H9 (cell line): ENCODE results near the gene EPHA4. TPM values are rescaled to one million over a fixed set of nuclear protein-coding genes. Genes with fewer than 3 reads are reported as not detected.

Experiments used
- DNase-seq: peaks from one replicate; pipeline ENCODE4 v3.0.0-alpha.2; 2017
- H2AFZ ChIP-seq: one replicate; pipeline ENCODE4 v1.6.1; 2013; ENCODE audit warnings: mild to moderate bottlenecking, low read length, control low read depth, moderate library complexity
- H2AK5ac ChIP-seq: 2 replicates; pipeline ENCODE4 v1.6.1; 2013; ENCODE audit warnings: low read length, control low read depth, mixed read lengths; ENCODE audit not compliant: insufficient read length
- H2BK120ac ChIP-seq: one replicate; pipeline ENCODE4 v1.6.1; 2013; ENCODE audit warnings: low read depth, mild to moderate bottlenecking, low read length, control low read depth, inconsistent platforms; ENCODE audit not compliant: poor library complexity, severe bottlenecking
- H2BK12ac ChIP-seq: 2 replicates; pipeline ENCODE4 v1.6.1; 2013; ENCODE audit warnings: low read length, control low read depth, mixed read lengths, low read depth; ENCODE audit not compliant: insufficient read length
- H2BK15ac ChIP-seq: 2 replicates; pipeline ENCODE4 v1.6.1; 2013; ENCODE audit warnings: low read depth, low read length, control low read depth
- H2BK20ac ChIP-seq: one replicate; pipeline ENCODE4 v1.6.1; 2013; ENCODE audit warnings: low read depth, mild to moderate bottlenecking, low read length, control low read depth, inconsistent platforms; ENCODE audit not compliant: poor library complexity, severe bottlenecking
- H2BK5ac ChIP-seq: 2 replicates; pipeline ENCODE4 v1.6.1; 2013; ENCODE audit warnings: low read length, control low read depth, mixed read lengths; ENCODE audit not compliant: insufficient read length
- H3K14ac ChIP-seq: 2 replicates; pipeline ENCODE4 v1.6.1; 2013; ENCODE audit warnings: low read length, control low read depth; ENCODE audit not compliant: insufficient read depth
- H3K18ac ChIP-seq: 2 replicates; pipeline ENCODE4 v1.6.1; 2013; ENCODE audit warnings: low read depth, mild to moderate bottlenecking, mixed read lengths, low read length, control low read depth; ENCODE audit not compliant: insufficient read length
- H3K23ac ChIP-seq: 2 replicates; pipeline ENCODE4 v1.6.1; 2013; ENCODE audit warnings: low read length, control low read depth, mixed read lengths, low read depth; ENCODE audit not compliant: insufficient read length
- H3K23me2 ChIP-seq: 2 replicates; pipeline ENCODE4 v1.6.1; 2013; ENCODE audit warnings: low read depth, mild to moderate bottlenecking, mixed read lengths, low read length, control low read depth; ENCODE audit not compliant: insufficient read length, poor library complexity, severe bottlenecking
- H3K27ac ChIP-seq: 2 replicates; pipeline ENCODE4 v1.5.1; 2013; ENCODE audit warnings: low read length, control low read depth, mixed read lengths, low read depth; ENCODE audit not compliant: insufficient read length
- H3K27me3 ChIP-seq: 2 replicates; pipeline ENCODE4 v1.6.1; 2013; ENCODE audit warnings: low read length, control low read depth, inconsistent platforms; ENCODE audit not compliant: insufficient read depth
- H3K4ac ChIP-seq: 2 replicates; pipeline ENCODE4 v1.6.1; 2013; ENCODE audit warnings: low read depth, mild to moderate bottlenecking, control low read depth, inconsistent platforms, low read length, moderate library complexity
- H3K4me1 ChIP-seq: 2 replicates; pipeline ENCODE4 v1.6.1; 2013; ENCODE audit warnings: low read length, control low read depth, inconsistent platforms; ENCODE audit not compliant: insufficient read depth
- H3K4me2 ChIP-seq: 2 replicates; pipeline ENCODE4 v1.6.1; 2013; ENCODE audit warnings: low read length, control low read depth, mixed read lengths; ENCODE audit not compliant: insufficient read length, insufficient read depth
- H3K56ac ChIP-seq: 2 replicates; pipeline ENCODE4 v1.6.1; 2013; ENCODE audit warnings: low read depth, mild to moderate bottlenecking, mixed read lengths, low read length, control low read depth; ENCODE audit not compliant: insufficient read length
- H3K79me1 ChIP-seq: 2 replicates; pipeline ENCODE4 v1.6.1; 2013; ENCODE audit warnings: low read depth, mild to moderate bottlenecking, moderate library complexity, low read length, control low read depth, inconsistent platforms; ENCODE audit not compliant: insufficient read depth, poor library complexity, severe bottlenecking
- H3K79me2 ChIP-seq: 2 replicates; pipeline ENCODE4 v1.6.1; 2013; ENCODE audit warnings: low read length, control low read depth, inconsistent platforms; ENCODE audit not compliant: insufficient read depth
- H3K9ac ChIP-seq: 2 replicates; pipeline ENCODE4 v1.6.1; 2013; ENCODE audit warnings: low read length, control low read depth, mixed read lengths; ENCODE audit not compliant: insufficient read length; ENCODE audit errors: extremely low read depth
- H3K9me3 ChIP-seq: one replicate; pipeline ENCODE4 v1.6.1; 2013; ENCODE audit warnings: low read depth, low read length, inconsistent platforms; ENCODE audit not compliant: control insufficient read depth
- H3T11ph ChIP-seq: one replicate; pipeline ENCODE4 v1.6.1; 2013; ENCODE audit warnings: mild to moderate bottlenecking, low read length, control low read depth, inconsistent platforms
- H4K20me1 ChIP-seq: one replicate; pipeline ENCODE4 v1.6.1; 2013; ENCODE audit not compliant: control insufficient read depth, insufficient read length, insufficient read depth
- H4K5ac ChIP-seq: 2 replicates; pipeline ENCODE4 v1.6.1; 2013; ENCODE audit warnings: low read depth, mild to moderate bottlenecking, mixed read lengths, low read length, control low read depth; ENCODE audit not compliant: insufficient read length
- H4K8ac ChIP-seq: replicated peaks from 2 replicates; pipeline ENCODE4 v1.6.1; 2013; ENCODE audit warnings: low read length, control low read depth, mixed read lengths, low read depth; ENCODE audit not compliant: insufficient read length
- H4K91ac ChIP-seq: 2 replicates; pipeline ENCODE4 v1.6.1; 2013; ENCODE audit warnings: low read depth, mild to moderate bottlenecking, moderate library complexity, mixed read lengths, low read length, control low read depth; ENCODE audit not compliant: insufficient read length
- H3K27ac Mint-ChIP-seq, 3 experiments: 2 replicates in 2 of 3; 3 replicates in 1 of 3; pipeline ENCODE4 v1.8.0; 2020 to 2021; ENCODE audit warnings: mixed read lengths in 3 of 3, mild to moderate bottlenecking in 1 of 3, moderate library complexity in 1 of 3
- H3K27me3 Mint-ChIP-seq: 2 replicates; pipeline ENCODE4 v1.8.0; 2021; ENCODE audit warnings: low read depth, mild to moderate bottlenecking, moderate library complexity, mixed read lengths
- H3K36me3 Mint-ChIP-seq, 3 experiments: 2 replicates in 2 of 3; 3 replicates in 1 of 3; pipeline ENCODE4 v1.8.0; 2020 to 2021; ENCODE audit warnings: low read depth in 3 of 3, mixed read lengths in 3 of 3; ENCODE audit not compliant: insufficient read depth in 1 of 3
- H3K4me1 Mint-ChIP-seq, 2 experiments: 2 replicates each; pipeline ENCODE4 v1.8.0; 2020; ENCODE audit warnings: mixed read lengths in 2 of 2
- H3K4me3 Mint-ChIP-seq, 2 experiments: 2 replicates in 1 of 2; 3 replicates in 1 of 2; pipeline ENCODE4 v1.8.0; 2020 to 2021; ENCODE audit warnings: mild to moderate bottlenecking in 2 of 2, mixed read lengths in 2 of 2, moderate library complexity in 1 of 2
- H3K9me3 Mint-ChIP-seq, 2 experiments: 2 replicates in 1 of 2; 3 replicates in 1 of 2; pipeline ENCODE4 v1.8.0; 2020; ENCODE audit warnings: mild to moderate bottlenecking in 2 of 2, mixed read lengths in 2 of 2, moderate library complexity in 1 of 2
- CTCF ChIP-seq: fragments of 200-600 bp; sonication (generic); conservative IDR thresholded peaks from 3 replicates; pipeline ENCODE4 v1.8.0; 2021; ENCODE audit warnings: antibody characterized with exemption, mild to moderate bottlenecking
- WGBS: extraction: QIAGEN DNeasy Blood & Tissue Kit; methylation state at CpG from one replicate; pipeline ENCODE4 v1.1.7; 2013; ENCODE audit warnings: missing lambda C conversion rate, low lambda C conversion rate, mixed read lengths; ENCODE audit not compliant: insufficient read length; ENCODE audit errors: extremely low coverage; 5-methylcytosine and 5-hydroxymethylcytosine counted together
- total RNA-seq: library from RNA; stranded (reverse); gene quantifications from 2 replicates; pipeline ENCODE4 v1.2.1, GENCODE V29; 2021

Gene EPHA4
- total RNA-seq, 1 experiment from 2014 or later = 25.1 TPM

GRCh38 chr2:221420245-221420644 is 151.9 kb downstream of the EPHA4 start:
- Histone ChIP-seq H2AFZ (no peak overlapping the region), H3K9ac (no peak overlapping the region), H4K5ac (no peak overlapping the region), H3K4ac (no peak overlapping the region), H2BK15ac (no peak overlapping the region), H4K91ac (no peak overlapping the region), H3K79me2 (no peaks in the 10 kb centered on the region), H3K56ac (no peak overlapping the region), H3K4me1 (no peaks in the 10 kb centered on the region; the same call in 1 of the 2 replicates), H3K14ac (no peak overlapping the region), H2BK120ac (no peak overlapping the region), H2BK20ac (no peak overlapping the region), H3K27ac (no peak overlapping the region), H3T11ph (no peak overlapping the region), H3K27me3 (no peaks in the 10 kb centered on the region), H2AK5ac (no peak overlapping the region), H2BK12ac (no peak overlapping the region), H4K20me1 (no peaks in the 10 kb centered on the region), H3K18ac (no peak overlapping the region), H4K8ac (no peak overlapping the region), H2BK5ac (no peak overlapping the region), H3K23me2 (no peaks in the 10 kb centered on the region), H3K23ac (no peak overlapping the region), H3K4me2 (no peak overlapping the region), H3K9me3 (no peaks in the 10 kb centered on the region), H3K79me1 (no peaks in the 10 kb centered on the region)
- peaks cover 7 to 30% (median 16%) of the 10 kb centered on the region in 3 experiments; a peak in 6 of 7 replicates for H3K36me3 Mint-ChIP-seq
- TF ChIP-seq CTCF = no peak
- no peaks in the 10 kb centered on the region for H3K9me3 Mint-ChIP-seq
- H3K27ac Mint-ChIP-seq = no peak overlapping the region
- peaks cover 7 to 10% of the 10 kb centered on the region in 2 experiments for H3K4me1 Mint-ChIP-seq
- no peak overlapping the region for H3K4me3 Mint-ChIP-seq
- peaks cover 3% of the 10 kb centered on the region; the same call in 1 of the 2 replicates for H3K27me3 Mint-ChIP-seq
- DNase-seq = no peak
- no CpG with 5 or more reads among the region's 7 CpGs for WGBS
